WTC11 (cell line): Measurements from ENCODE around the gene ACOX3. TPM values are rescaled to one million over a fixed set of nuclear protein-coding genes. Genes with fewer than 3 reads are reported as not detected.

Experiments
- ATAC-seq: fragments of 200-7000 bp; cut with Tn5 transposase; 2 replicates; pipeline ENCODE4 v1.10.0; 2021; ENCODE audit warnings: mild to moderate bottlenecking, moderate library complexity
- CTCF ChIA-PET: fragments of 300-600 bp; sonication (Branson Sonifier 250); formaldehyde crosslinking; loops from one replicate; lab custom pipeline; 2021; ENCODE audit warnings: antibody characterized with exemption; lab: Charles Lee
- POLR2A ChIA-PET: fragments of 350-600 bp; sonication (Branson Sonifier 250); formaldehyde crosslinking; loops from one replicate; lab custom pipeline; 2021; ENCODE audit warnings: antibody characterized with exemption; lab: Charles Lee
- DNase-seq: peaks from one replicate; pipeline ENCODE4 v3.0.0; 2021; ENCODE audit warnings: low spot score
- H3K27ac Mint-ChIP-seq: 2 replicates; pipeline ENCODE4 v1.8.0; 2021; ENCODE audit warnings: mixed read lengths
- H3K27me3 Mint-ChIP-seq: 2 replicates; pipeline ENCODE4 v1.8.0; 2021; ENCODE audit warnings: low read depth, mild to moderate bottlenecking, moderate library complexity, mixed read lengths
- H3K36me3 Mint-ChIP-seq: 2 replicates; pipeline ENCODE4 v1.8.0; 2021; ENCODE audit warnings: mixed read lengths
- H3K4me1 Mint-ChIP-seq: 2 replicates; pipeline ENCODE4 v1.8.0; 2022; ENCODE audit warnings: mixed read lengths
- H3K4me3 Mint-ChIP-seq: 2 replicates; pipeline ENCODE4 v1.8.0; 2021; ENCODE audit warnings: mild to moderate bottlenecking, moderate library complexity, mixed read lengths
- H3K9me3 Mint-ChIP-seq: 2 replicates; pipeline ENCODE4 v1.8.0; 2021; ENCODE audit warnings: mixed read lengths
- CREB1 ChIP-seq: sonication (generic); formaldehyde crosslinking; IDR thresholded peaks from 2 replicates; pipeline ENCODE4 v1.8.0; 2023; ENCODE audit warnings: mild to moderate bottlenecking, missing genetic modification reagents
- ETV6 ChIP-seq: sonication (generic); formaldehyde crosslinking; IDR thresholded peaks from 2 replicates; pipeline ENCODE4 v1.8.1; 2022; ENCODE audit warnings: mild to moderate bottlenecking, missing genetic modification reagents
- FOXK1 ChIP-seq: sonication (generic); formaldehyde crosslinking; IDR thresholded peaks from 2 replicates; pipeline ENCODE4 v1.8.0; 2022; ENCODE audit warnings: mild to moderate bottlenecking, moderate library complexity, missing genetic modification reagents
- FOXP1 ChIP-seq: sonication (generic); formaldehyde crosslinking; IDR thresholded peaks from 2 replicates; pipeline ENCODE4 v1.8.0; 2022; ENCODE audit warnings: missing genetic modification reagents, mild to moderate bottlenecking, moderate library complexity, borderline replicate concordance
- MXD4 ChIP-seq: fragments of 250-450 bp; sonication (Bioruptor Pico); IDR thresholded peaks from 2 replicates; pipeline ENCODE4 v1.8.0; 2021; ENCODE audit warnings: mild to moderate bottlenecking, moderate library complexity, borderline replicate concordance
- SP1 ChIP-seq: sonication (generic); formaldehyde crosslinking; conservative IDR thresholded peaks from 2 replicates; pipeline ENCODE4 v1.8.1; 2022; ENCODE audit warnings: missing genetic modification reagents
- TCF7 ChIP-seq: sonication (generic); formaldehyde crosslinking; IDR thresholded peaks from 2 replicates; pipeline ENCODE4 v1.8.0; 2022; ENCODE audit warnings: mild to moderate bottlenecking, low read depth, missing genetic modification reagents, moderate library complexity
- TEAD4 ChIP-seq: sonication (generic); formaldehyde crosslinking; IDR thresholded peaks from 2 replicates; pipeline ENCODE4 v1.8.0; 2022; ENCODE audit warnings: mild to moderate bottlenecking, missing genetic modification reagents
- ZBTB21 ChIP-seq: sonication (generic); formaldehyde crosslinking; IDR thresholded peaks from 2 replicates; pipeline ENCODE4 v1.8.1; 2023; ENCODE audit warnings: mild to moderate bottlenecking, missing genetic modification reagents, borderline replicate concordance
- ZNF138 ChIP-seq: sonication (generic); formaldehyde crosslinking; conservative IDR thresholded peaks from 2 replicates; pipeline ENCODE4 v1.8.1; 2022; ENCODE audit warnings: mild to moderate bottlenecking, moderate library complexity, missing genetic modification reagents
- total RNA-seq: library from RNA; stranded (reverse); gene quantifications from 3 replicates; pipeline ENCODE4 v1.2.3, GENCODE V29; 2021
- TF ChIP-seq, protein P1 (sequence below): sonication (generic); formaldehyde crosslinking; IDR thresholded peaks from 2 replicates; pipeline ENCODE4 v1.8.1; 2022; ENCODE audit warnings: mild to moderate bottlenecking, missing genetic modification reagents, moderate library complexity, borderline replicate concordance
- TF ChIP-seq, protein P2 (sequence below): sonication (generic); formaldehyde crosslinking; IDR thresholded peaks from 2 replicates; pipeline ENCODE4 v1.8.1; 2022; ENCODE audit warnings: low read depth, mild to moderate bottlenecking, moderate library complexity, missing genetic modification reagents, borderline replicate concordance
- TF ChIP-seq, protein P3 (sequence below): fragments of 250-450 bp; sonication (Bioruptor Pico); IDR thresholded peaks from 2 replicates; pipeline ENCODE4 v1.9.0; 2021; ENCODE audit warnings: moderate library complexity, mild to moderate bottlenecking, inconsistent platforms, borderline replicate concordance
- TF ChIP-seq, protein P4 (sequence below): fragments of 250-450 bp; sonication (Bioruptor Pico); IDR thresholded peaks from 2 replicates; pipeline ENCODE4 v2.1.2; 2022; ENCODE audit warnings: mild to moderate bottlenecking, moderate library complexity
- TF ChIP-seq, protein P5 (sequence below): sonication (generic); formaldehyde crosslinking; IDR thresholded peaks from 2 replicates; pipeline ENCODE4 v1.8.0; 2023; ENCODE audit warnings: missing genetic modification reagents
- TF ChIP-seq, protein P6 (sequence below): sonication (generic); formaldehyde crosslinking; IDR thresholded peaks from 2 replicates; pipeline ENCODE4 v1.8.0; 2022; ENCODE audit warnings: mild to moderate bottlenecking, missing genetic modification reagents
- TF ChIP-seq, protein P7 (sequence below): sonication (generic); formaldehyde crosslinking; IDR thresholded peaks from 2 replicates; pipeline ENCODE4 v1.8.1; 2023; ENCODE audit warnings: mild to moderate bottlenecking, missing genetic modification reagents, moderate library complexity
- TF ChIP-seq, protein P8 (sequence below): sonication (generic); formaldehyde crosslinking; conservative IDR thresholded peaks from 2 replicates; pipeline ENCODE4 v1.8.1; 2023; ENCODE audit warnings: mild to moderate bottlenecking, low read depth, missing genetic modification reagents, moderate library complexity
- TF ChIP-seq, protein P9 (sequence below): sonication (generic); formaldehyde crosslinking; conservative IDR thresholded peaks from 2 replicates; pipeline ENCODE4 v1.8.1; 2022; ENCODE audit warnings: mild to moderate bottlenecking, missing genetic modification reagents
- TF ChIP-seq, protein P10 (sequence below): fragments of 200-600 bp; IDR thresholded peaks from 2 replicates; pipeline ENCODE4 v1.8.0; 2022; ENCODE audit warnings: antibody characterized with exemption

The ACOX3 gene
- total RNA-seq, 1 experiment from 2014 or later, result 10.7 TPM

DNA sequence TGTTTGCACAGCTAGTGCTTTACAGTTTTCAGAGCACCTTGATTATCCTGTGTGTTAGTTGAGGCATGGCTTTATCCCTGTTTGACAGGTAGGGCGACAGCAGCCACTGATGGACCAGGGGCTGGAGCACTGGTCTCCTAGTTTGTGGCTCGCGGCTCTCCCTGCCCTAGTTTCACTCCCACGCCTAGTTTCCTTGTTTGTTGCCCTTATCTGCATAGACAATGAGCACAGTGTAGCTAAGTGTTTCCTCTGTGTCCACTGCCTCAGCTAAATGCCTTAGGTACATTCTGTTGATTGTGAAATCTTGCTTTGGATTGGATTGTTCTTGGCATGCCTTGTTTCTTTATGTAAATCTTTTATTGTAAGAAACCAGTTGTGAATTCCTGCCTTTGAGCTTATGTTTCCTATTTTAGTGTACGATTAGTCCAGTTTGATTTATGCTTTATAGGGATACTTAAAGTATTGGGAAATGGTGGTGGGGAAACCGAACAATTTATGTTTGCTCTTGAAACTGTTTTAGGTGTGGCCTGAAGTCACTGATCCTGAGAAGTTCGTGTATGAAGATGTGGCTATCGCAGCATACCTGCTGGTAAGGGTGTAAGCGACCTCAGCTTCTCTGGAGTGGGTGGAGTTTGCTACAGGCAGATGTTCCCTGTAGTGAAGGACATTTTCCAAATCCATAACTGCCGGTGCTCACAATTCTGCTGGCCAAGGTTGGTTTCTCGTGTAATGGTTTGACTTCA, 11.1 kb upstream of the ACOX3 start (continued):
- TF ChIP-seq FOXP1 (CRISPR knock-in tag), result no peak
- TF ChIP-seq, protein P1, sequence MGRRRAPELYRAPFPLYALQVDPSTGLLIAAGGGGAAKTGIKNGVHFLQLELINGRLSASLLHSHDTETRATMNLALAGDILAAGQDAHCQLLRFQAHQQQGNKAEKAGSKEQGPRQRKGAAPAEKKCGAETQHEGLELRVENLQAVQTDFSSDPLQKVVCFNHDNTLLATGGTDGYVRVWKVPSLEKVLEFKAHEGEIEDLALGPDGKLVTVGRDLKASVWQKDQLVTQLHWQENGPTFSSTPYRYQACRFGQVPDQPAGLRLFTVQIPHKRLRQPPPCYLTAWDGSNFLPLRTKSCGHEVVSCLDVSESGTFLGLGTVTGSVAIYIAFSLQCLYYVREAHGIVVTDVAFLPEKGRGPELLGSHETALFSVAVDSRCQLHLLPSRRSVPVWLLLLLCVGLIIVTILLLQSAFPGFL (CRISPR knock-in tag), result no peak
- TF ChIP-seq ZBTB21 (CRISPR knock-in tag), result no peak
- TF ChIP-seq SP1 (CRISPR knock-in tag), result no peak
- TF ChIP-seq TEAD4 (CRISPR knock-in tag), result no peak
- TF ChIP-seq, protein P2, sequence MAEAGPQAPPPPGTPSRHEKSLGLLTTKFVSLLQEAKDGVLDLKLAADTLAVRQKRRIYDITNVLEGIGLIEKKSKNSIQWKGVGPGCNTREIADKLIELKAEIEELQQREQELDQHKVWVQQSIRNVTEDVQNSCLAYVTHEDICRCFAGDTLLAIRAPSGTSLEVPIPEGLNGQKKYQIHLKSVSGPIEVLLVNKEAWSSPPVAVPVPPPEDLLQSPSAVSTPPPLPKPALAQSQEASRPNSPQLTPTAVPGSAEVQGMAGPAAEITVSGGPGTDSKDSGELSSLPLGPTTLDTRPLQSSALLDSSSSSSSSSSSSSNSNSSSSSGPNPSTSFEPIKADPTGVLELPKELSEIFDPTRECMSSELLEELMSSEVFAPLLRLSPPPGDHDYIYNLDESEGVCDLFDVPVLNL (CRISPR knock-in tag), result no peak
- TF ChIP-seq, protein P3, sequence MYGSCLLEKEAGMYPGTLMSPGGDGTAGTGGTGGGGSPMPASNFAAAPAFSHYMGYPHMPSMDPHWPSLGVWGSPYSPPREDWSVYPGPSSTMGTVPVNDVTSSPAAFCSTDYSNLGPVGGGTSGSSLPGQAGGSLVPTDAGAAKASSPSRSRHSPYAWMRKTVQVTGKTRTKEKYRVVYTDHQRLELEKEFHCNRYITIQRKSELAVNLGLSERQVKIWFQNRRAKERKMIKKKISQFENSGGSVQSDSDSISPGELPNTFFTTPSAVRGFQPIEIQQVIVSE (CRISPR knock-in tag), result no peak
- TF ChIP-seq, protein P4, sequence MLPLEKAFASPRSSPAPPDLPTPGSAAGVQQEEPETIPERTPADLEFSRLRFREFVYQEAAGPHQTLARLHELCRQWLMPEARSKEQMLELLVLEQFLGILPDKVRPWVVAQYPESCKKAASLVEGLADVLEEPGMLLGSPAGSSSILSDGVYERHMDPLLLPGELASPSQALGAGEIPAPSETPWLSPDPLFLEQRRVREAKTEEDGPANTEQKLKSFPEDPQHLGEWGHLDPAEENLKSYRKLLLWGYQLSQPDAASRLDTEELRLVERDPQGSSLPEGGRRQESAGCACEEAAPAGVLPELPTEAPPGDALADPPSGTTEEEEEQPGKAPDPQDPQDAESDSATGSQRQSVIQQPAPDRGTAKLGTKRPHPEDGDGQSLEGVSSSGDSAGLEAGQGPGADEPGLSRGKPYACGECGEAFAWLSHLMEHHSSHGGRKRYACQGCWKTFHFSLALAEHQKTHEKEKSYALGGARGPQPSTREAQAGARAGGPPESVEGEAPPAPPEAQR (CRISPR knock-in tag), result no peak

DNA sequence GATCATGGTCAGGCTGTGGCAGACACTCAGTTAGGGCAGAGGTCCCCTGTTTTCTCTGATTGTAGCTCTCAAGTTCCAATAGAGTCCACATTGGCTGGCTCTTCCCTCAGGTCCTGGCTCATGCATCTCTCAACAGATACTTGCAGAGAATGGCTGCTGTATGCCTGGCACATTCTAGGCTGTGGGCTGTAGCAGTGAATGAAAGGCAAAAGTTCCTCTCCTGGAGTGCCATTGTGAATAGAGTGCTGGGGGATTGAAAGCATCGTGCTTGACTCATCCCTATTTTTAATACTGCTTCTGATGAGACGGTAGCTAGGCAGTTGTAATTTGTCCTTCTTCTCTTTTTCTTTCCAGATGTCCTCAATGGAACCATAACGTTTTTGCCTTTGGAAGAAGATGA, 5.6 kb upstream of the ACOX3 start:
- no peak for DNase-seq
- ATAC-seq, result no peak
- Mint-ChIP-seq H3K27me3 (no peaks in the 10 kb centered on the region), H3K27ac (no peak overlapping the region), H3K36me3 (peaks cover 9% of the 10 kb centered on the region), H3K4me3 (no peak overlapping the region)
- CTCF ChIA-PET, result no interaction called here
- TF ChIP-seq ZNF138 (CRISPR knock-in tag) (no peak), ZBTB21 (CRISPR knock-in tag) (no peak), FOXK1 (CRISPR knock-in tag) (no peak), CREB1 (no peak), TCF7 (CRISPR knock-in tag) (no peak), MXD4 (CRISPR knock-in tag) (no peak), ETV6 (no peak)
- TF ChIP-seq, protein P5, sequence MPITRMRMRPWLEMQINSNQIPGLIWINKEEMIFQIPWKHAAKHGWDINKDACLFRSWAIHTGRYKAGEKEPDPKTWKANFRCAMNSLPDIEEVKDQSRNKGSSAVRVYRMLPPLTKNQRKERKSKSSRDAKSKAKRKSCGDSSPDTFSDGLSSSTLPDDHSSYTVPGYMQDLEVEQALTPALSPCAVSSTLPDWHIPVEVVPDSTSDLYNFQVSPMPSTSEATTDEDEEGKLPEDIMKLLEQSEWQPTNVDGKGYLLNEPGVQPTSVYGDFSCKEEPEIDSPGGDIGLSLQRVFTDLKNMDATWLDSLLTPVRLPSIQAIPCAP, result no peak
- TF ChIP-seq, protein P6, sequence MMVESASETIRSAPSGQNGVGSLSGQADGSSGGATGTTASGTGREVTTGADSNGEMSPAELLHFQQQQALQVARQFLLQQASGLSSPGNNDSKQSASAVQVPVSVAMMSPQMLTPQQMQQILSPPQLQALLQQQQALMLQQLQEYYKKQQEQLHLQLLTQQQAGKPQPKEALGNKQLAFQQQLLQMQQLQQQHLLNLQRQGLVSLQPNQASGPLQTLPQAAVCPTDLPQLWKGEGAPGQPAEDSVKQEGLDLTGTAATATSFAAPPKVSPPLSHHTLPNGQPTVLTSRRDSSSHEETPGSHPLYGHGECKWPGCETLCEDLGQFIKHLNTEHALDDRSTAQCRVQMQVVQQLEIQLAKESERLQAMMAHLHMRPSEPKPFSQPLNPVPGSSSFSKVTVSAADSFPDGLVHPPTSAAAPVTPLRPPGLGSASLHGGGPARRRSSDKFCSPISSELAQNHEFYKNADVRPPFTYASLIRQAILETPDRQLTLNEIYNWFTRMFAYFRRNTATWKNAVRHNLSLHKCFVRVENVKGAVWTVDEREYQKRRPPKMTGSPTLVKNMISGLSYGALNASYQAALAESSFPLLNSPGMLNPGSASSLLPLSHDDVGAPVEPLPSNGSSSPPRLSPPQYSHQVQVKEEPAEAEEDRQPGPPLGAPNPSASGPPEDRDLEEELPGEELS (CRISPR knock-in tag), result no peak
- TF ChIP-seq, protein P7, sequence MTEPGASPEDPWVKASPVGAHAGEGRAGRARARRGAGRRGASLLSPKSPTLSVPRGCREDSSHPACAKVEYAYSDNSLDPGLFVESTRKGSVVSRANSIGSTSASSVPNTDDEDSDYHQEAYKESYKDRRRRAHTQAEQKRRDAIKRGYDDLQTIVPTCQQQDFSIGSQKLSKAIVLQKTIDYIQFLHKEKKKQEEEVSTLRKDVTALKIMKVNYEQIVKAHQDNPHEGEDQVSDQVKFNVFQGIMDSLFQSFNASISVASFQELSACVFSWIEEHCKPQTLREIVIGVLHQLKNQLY (CRISPR knock-in tag), result no peak
- TF ChIP-seq, protein P8, sequence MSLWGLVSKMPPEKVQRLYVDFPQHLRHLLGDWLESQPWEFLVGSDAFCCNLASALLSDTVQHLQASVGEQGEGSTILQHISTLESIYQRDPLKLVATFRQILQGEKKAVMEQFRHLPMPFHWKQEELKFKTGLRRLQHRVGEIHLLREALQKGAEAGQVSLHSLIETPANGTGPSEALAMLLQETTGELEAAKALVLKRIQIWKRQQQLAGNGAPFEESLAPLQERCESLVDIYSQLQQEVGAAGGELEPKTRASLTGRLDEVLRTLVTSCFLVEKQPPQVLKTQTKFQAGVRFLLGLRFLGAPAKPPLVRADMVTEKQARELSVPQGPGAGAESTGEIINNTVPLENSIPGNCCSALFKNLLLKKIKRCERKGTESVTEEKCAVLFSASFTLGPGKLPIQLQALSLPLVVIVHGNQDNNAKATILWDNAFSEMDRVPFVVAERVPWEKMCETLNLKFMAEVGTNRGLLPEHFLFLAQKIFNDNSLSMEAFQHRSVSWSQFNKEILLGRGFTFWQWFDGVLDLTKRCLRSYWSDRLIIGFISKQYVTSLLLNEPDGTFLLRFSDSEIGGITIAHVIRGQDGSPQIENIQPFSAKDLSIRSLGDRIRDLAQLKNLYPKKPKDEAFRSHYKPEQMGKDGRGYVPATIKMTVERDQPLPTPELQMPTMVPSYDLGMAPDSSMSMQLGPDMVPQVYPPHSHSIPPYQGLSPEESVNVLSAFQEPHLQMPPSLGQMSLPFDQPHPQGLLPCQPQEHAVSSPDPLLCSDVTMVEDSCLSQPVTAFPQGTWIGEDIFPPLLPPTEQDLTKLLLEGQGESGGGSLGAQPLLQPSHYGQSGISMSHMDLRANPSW, result no peak
- TF ChIP-seq, protein P9, sequence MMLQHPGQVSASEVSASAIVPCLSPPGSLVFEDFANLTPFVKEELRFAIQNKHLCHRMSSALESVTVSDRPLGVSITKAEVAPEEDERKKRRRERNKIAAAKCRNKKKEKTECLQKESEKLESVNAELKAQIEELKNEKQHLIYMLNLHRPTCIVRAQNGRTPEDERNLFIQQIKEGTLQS (CRISPR knock-in tag), result no peak
- TF ChIP-seq, protein P10, sequence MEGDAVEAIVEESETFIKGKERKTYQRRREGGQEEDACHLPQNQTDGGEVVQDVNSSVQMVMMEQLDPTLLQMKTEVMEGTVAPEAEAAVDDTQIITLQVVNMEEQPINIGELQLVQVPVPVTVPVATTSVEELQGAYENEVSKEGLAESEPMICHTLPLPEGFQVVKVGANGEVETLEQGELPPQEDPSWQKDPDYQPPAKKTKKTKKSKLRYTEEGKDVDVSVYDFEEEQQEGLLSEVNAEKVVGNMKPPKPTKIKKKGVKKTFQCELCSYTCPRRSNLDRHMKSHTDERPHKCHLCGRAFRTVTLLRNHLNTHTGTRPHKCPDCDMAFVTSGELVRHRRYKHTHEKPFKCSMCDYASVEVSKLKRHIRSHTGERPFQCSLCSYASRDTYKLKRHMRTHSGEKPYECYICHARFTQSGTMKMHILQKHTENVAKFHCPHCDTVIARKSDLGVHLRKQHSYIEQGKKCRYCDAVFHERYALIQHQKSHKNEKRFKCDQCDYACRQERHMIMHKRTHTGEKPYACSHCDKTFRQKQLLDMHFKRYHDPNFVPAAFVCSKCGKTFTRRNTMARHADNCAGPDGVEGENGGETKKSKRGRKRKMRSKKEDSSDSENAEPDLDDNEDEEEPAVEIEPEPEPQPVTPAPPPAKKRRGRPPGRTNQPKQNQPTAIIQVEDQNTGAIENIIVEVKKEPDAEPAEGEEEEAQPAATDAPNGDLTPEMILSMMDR, result no peak
- TF ChIP-seq, all 79 proteins: peak for 0
- POLR2A ChIA-PET, result no interaction called here
- H3K4me1 Mint-ChIP-seq, result peaks cover 21% of the 10 kb centered on the region
- H3K9me3 Mint-ChIP-seq, result no peaks in the 10 kb centered on the region
